Stimulated activated naive CD4-positive, alpha-beta T cell treated with Interleukin-2 at 50 U/mL for 16 hours (primary cell): ENCODE data around the gene UQCC3.
A peak's percentile ranks its signal among the peaks of the same experiment; 100 is the strongest.
"Not testable (repeated sequence)": the region's sequence is repeated elsewhere in the genome, so short reads cannot be mapped to it uniquely, and the experiment has no call there.

Source experiments
- DNase-seq: peaks from one replicate; lab custom pipeline; 2025; lab: John Stamatoyannopoulos, UW

Gene UQCC3, protein sequence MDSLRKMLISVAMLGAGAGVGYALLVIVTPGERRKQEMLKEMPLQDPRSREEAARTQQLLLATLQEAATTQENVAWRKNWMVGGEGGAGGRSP

DNA sequence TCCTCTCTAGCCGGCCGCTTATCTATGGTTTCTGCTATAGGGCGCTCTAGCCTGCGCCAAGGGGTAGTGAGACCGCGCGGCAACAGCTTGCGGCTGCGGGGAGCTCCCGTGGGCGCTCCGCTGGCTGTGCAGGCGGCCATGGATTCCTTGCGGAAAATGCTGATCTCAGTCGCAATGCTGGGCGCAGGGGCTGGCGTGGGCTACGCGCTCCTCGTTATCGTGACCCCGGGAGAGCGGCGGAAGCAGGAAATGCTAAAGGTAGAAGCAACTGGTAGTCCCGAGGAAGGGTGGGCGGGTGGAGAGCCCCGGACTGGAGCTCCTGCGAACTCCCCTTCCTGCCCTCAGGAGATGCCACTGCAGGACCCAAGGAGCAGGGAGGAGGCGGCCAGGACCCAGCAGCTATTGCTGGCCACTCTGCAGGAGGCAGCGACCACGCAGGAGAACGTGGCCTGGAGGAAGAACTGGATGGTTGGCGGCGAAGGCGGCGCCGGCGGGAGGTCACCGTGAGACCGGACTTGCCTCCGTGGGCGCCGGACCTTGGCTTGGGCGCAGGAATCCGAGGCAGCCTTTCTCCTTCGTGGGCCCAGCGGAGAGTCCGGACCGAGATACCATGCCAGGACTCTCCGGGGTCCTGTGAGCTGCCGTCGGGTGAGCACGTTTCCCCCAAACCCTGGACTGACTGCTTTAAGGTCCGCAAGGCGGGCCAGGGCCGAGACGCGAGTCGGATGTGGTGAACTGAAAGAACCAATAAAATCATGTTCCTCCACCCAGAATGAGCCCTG lies at the start of gene UQCC3, which contains the start of gene LBHD1:
Gene UQCC3, plus strand, starts transcription at position 66 of the 782 bp plus-strand sequence. Its CDS starts 73 bp downstream, at position 139.
Gene LBHD1, minus strand, starts transcription at position 660 of the 782 bp plus-strand sequence. CDS start 2,236 bp downstream, outside the sequence.
- DNase-seq: peak; percentile 85

DNA sequence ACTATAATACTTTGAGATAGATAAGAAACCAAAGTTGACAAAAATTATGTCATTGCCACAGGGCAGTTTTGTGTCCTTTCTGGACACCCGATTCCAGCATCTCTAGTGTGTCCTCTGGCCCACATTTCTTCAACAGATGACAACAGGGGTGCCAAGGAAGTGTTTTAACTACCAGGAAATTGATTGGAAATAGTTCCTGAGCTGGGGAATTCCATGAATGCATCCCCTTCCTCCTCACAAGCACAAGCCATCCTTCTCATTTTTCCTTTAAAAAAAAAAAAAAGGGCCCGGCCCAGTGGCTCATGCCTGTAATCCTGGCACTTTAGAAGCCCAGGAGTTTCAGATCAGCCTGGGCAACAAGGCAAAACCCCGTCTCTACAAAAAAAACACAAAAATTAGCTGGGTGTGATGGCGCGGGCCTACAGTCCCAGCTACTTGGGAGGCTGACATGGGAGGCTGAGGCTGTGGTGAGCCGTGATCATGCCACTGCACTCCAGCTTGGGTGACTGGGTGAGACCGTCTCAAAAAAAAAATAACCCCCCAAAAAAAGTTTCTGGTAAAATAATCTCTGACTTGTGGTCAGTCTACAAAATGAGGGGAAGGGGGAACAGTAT lies 48.9 kb upstream of the UQCC3 start:
- no peak for DNase-seq

GRCh38 chr11:62627713-62628112 lies 43.8 kb upstream of the UQCC3 start:
- no peak for DNase-seq

- no peak for DNase-seq
Measured at GRCh38 chr11:62632492-62632891, 39.0 kb upstream of the UQCC3 start.

DNA sequence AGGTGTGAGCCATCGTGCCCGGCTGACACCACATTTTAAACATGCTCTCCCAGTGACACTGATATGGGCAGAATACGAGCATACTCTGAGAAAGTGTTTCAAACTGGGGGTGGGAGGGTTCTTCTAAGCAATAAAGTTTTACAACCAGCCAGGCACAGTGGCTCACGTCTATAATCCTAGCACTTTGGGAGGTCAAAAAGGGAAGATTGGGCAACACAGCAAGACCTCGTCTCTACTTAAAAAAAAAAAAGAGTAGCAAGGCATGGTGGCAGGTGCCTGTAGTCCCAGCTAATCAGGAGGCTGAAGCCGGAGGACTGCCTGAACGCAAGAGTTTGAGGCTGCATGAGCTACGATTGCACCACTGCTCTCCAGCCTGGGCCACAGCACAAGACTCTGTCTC lies 27.3 kb upstream of the UQCC3 start:
- DNase-seq: no peak

GRCh38 chr11:62645671-62645945 lies 25.9 kb upstream of the UQCC3 start:
- no peak for DNase-seq

DNA sequence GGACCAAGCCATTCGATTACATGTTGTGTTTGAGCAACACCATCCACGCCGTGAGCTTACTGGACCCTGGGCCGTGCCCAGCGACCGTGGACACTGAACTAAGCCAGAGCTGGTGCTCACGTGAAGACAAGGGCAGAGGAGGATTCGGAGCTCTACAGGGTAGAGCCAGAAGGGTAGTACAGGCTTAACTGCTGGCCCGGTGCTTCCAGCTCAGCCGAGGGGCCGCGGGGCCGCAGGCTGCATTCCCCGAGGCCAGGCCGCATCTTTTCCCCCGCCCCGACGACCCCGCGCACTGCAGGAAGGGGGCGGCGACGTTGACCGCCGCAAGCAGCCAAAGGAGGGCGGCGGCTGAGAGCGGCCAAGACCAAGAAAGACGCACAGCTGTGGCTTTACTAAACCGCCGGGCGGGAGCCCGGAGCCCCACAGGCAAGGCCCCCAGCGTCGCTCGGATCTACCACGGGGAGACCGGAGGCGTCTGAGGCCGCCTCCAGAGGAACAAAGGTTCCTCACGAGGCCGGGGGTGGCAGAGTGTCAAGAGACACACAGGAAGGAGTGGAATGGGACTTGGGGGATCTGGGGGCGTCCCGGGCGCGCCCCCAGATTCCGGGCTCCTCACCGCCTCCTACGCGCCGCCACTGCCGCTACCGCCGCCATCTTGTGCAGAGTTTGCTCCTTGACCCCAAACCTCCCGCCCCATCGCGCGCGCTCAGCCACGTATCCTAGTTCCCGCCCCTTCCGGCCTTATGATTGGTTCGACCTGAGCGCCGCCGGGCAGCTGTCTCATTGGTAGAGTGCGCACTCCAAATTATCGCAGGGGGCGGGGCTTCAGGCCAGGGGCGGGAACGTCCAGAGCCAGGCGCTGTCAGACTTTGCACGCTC lies 25.3 kb upstream of the UQCC3 start, which contains the start of gene GANAB:
Gene GANAB, minus strand, starts transcription at position 668 of the 879 bp plus-strand sequence. Its CDS starts 14 bp downstream, at position 654.
- peak; percentile 100 for DNase-seq

DNA sequence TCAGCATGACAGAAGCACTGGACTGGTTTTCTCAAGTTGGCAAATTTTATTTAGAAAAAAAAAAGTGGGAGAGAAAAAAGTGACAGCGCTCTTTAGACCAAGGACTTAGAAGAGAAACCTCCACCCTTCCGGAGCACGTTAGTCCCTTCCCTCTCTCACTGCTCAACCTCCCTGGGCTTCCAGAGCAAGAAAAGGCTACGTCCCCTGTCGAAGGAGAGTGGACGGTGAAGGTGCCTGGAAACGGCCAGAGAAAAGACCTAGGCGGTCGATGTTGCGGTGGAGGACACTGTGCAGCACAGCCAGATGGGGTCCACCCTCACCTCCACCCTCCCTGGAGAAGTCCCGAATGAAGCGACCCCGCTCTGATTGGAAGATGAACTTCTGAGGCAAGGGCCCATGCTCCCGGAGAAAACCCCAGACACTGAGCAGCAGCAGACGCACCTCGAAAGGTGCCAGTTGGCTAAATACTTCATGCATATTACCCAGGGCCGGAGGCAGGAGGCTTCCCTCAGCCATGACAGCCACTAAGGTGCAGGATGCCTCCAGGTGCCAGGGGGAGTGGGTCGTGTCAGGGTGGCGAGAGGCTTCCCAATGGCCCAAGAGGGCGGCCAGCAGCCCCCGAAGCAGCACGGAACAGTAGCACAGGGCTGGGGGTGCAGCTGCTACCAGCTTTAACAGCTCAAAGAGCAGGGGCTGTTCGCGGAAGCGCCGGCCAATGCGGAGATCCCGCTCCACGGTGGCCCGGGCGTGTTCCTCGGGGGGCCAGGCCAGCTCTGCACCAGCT lies 24.5 kb upstream of the UQCC3 start:
- DNase-seq: no peak

- no peak for DNase-seq
Measured at GRCh38 chr11:62647609-62648005, 23.9 kb upstream of the UQCC3 start.

DNA sequence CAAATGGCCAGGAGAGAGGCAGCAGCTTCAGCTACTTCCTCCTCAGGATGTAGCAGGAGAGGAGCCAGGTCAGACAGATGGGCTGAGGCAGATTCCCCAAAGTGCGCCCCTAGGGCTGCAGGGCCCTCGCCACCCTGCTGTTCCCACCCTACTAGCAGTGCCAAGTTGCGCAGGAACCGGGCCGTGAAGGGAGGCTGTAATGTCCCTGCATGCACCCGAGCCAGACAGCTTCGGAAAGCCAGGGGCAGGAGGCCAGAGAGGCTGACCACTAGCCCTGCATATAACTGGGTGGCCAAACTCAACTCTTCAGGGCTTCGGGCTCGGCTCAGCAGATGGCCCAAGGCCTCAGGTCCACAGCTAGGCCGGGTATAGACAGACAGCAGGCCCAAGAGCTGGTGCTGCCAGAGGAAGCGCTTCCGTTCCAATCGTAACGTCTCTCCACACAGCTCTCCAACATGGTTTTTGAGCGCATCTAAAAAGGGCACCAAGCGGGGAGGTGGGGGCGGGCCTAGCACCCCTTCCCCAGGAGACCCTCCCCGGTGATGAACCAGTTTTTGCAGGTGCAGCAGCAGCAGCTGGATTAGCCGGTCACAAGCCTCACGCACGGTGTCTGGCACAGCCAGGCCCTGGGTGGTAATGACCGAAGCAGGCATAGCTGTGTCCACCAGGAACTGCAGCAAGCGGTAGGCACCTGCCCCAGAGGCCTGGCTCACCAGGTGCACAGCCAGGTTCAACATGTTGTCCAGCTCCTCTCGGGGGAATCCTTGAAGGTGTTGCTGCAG lies 23.1 kb upstream of the UQCC3 start:
- DNase-seq: no peak

DNA sequence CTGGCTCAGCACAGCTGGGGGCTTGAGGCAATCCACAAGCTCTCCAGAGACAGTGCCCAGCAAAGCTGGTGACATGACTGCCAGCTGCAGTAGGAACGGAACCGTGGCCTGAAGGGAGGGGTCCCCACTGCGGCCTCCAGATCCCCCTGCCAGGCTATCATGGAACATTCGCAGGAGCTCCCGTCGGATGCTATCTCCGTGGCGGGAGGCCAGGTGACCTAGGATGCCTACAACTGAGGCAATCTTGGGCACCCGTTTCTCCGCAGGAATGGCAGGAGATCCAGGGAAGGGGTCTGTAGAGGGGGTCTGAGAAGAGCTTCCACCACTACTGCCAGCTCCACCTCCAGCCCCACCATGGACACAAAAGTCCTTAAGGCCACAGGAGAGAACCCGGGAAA lies 22.5 kb upstream of the UQCC3 start:
- DNase-seq: no peak

DNA sequence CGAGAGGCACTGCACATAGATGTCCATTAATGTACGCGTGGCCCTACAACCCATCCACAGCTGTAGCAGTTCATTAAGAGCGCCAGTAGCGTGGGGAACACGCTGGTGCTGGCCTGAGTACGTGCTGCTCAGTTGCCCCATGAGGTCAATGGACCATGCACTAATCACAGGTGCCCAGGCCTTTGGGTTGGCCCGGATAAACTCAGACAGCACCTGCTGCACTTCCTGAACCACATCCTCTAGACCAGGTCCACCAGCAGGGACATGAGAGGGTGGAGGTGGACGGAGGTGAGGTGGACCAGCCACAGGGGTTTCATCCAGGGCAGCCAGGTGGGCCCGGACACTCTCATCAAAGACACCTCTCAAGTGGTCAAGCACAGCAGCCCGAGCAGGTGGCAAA lies 22.0 kb upstream of the UQCC3 start:
- no peak for DNase-seq

- DNase-seq: not testable (repeated sequence)
Measured at GRCh38 chr11:62650283-62650682, 21.2 kb upstream of the UQCC3 start.

GRCh38 chr11:62652161-62653006 lies 19.1 kb upstream of the UQCC3 start:
- no peak for DNase-seq

DNA sequence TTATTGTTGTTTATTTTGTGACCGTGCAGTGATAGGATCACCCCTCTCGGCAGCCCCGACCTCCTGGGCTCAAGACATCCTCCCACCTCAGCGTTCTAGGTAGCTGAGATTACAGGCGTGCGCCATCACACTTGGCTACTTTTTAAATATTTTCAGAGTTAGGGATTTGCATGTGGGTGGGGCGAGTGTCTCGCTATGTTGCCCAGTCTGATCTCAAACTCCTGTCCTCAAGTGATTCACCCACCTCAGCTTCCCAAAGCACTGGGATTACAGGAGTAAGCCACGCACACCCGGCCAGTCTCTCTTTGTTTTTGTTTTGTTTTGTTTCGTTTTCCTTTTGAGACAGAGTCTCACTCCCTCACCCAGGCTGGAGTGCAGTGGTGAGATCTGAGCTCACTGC lies 17.2 kb upstream of the UQCC3 start:
- no peak for DNase-seq

DNA sequence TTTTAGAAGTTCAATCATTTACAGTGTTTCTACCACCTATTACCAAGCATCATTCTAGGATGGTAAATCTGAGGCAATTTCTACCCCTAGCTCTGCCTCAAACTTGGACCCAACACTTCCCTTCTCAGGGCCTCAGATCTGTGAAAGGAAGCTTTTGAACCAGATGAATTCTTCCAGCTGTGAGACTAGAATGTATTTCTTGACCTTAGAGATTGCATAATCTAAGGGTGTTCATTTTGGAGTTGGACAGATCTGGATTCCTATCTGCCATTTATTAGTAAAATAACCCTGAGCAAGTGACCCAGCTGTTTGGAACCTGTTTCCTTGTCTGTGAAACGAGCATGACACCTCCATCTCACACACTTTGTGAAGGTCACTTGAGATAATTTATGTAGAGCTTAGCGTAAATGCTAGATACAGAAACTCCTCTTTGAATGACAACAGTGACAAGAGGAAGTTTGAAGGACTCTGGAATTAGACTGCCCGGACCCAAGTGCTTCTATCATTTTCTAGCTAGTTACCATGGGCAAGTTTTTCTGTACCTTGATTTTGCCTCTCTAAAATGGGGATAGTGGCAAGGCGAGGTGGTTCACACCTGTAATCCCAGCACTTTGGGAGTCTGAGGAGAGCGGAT lies 14.6 kb upstream of the UQCC3 start:
- no peak for DNase-seq

- DNase-seq: peak; percentile 57
Measured at GRCh38 chr11:62664405-62665074, 6.9 kb upstream of the UQCC3 start.

- DNase-seq: peak; percentile 91
Measured at GRCh38 chr11:62665075-62665598, 6.3 kb upstream of the UQCC3 start, which contains the start of the genes C11orf98 and CSKMT. Gene C11orf98, minus strand, starts transcription at chr11:62665210. Its CDS starts 41 bp downstream, at chr11:62665169. Gene CSKMT, plus strand, starts transcription at chr11:62665312. Its CDS starts 568 bp downstream, at chr11:62665880.
